Mesothelial cell of epicardium (in vitro differentiated cells): ENCODE results near the gene PITPNC1. TPM values are rescaled to one million over a fixed set of nuclear protein-coding genes. Genes with fewer than 3 reads are reported as not detected.

Experiments
- DNase-seq, 2 experiments: peaks; one replicate each; pipeline ENCODE4 v3.0.0; 2021; ENCODE audit warnings: low spot score in 2 of 2; ENCODE audit not compliant: unreplicated experiment in 2 of 2
- H3K27ac Mint-ChIP-seq: 2 replicates; pipeline ENCODE4 v1.8.0; 2021; ENCODE audit warnings: mixed read lengths
- H3K27me3 Mint-ChIP-seq: 2 replicates; pipeline ENCODE4 v1.8.0; 2021; ENCODE audit warnings: low read depth, mixed read lengths
- H3K36me3 Mint-ChIP-seq: 2 replicates; pipeline ENCODE4 v1.8.0; 2021; ENCODE audit warnings: mixed read lengths
- H3K4me1 Mint-ChIP-seq: 2 replicates; pipeline ENCODE4 v1.8.0; 2021; ENCODE audit warnings: mixed read lengths
- H3K4me3 Mint-ChIP-seq: 2 replicates; pipeline ENCODE4 v1.8.0; 2021; ENCODE audit warnings: mild to moderate bottlenecking, moderate library complexity, mixed read lengths
- H3K9me3 Mint-ChIP-seq: 2 replicates; pipeline ENCODE4 v1.8.0; 2021; ENCODE audit warnings: mixed read lengths
- total RNA-seq: library from RNA; stranded (reverse); gene quantifications from 3 replicates; pipeline ENCODE4 v1.2.1, GENCODE V29; 2021
- TF ChIP-seq, protein P1 (sequence below): fragments of 200-600 bp; sonication (generic); IDR thresholded peaks from one replicate; pipeline ENCODE4 v1.5.0; 2021; ENCODE audit warnings: antibody characterized with exemption; ENCODE audit not compliant: unreplicated experiment

The PITPNC1 gene
- total RNA-seq, 1 donor from 2014 or later, result 19.9 TPM

DNA sequence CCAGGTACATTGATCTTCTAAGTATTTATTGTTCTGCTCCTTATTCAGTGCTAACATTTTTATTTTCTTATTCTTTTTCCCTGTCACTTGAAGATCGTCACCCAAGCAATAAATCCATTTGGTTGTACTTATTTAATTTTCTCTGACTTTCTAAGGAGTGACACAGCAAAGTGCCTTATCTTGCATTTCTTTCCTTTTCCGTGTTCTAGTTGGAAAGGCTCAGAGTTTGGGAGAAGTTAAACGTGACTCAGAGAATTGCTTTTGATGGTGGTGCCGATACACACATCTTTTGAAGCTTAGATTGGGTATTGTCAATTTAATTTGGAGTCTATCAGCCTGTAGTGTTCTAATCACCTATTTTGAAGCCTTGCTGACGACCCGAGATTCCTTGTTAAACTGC lies 72.0 kb downstream of the PITPNC1 start:
- H3K4me1 Mint-ChIP-seq, result peaks cover 10% of the 10 kb centered on the region
- H3K9me3 Mint-ChIP-seq, result peaks cover 2% of the 10 kb centered on the region
- no peaks in the 10 kb centered on the region for H3K27me3 Mint-ChIP-seq
- no peak overlapping the region for H3K4me3 Mint-ChIP-seq
- no peaks in the 10 kb centered on the region for H3K36me3 Mint-ChIP-seq
- TF ChIP-seq, protein P1, sequence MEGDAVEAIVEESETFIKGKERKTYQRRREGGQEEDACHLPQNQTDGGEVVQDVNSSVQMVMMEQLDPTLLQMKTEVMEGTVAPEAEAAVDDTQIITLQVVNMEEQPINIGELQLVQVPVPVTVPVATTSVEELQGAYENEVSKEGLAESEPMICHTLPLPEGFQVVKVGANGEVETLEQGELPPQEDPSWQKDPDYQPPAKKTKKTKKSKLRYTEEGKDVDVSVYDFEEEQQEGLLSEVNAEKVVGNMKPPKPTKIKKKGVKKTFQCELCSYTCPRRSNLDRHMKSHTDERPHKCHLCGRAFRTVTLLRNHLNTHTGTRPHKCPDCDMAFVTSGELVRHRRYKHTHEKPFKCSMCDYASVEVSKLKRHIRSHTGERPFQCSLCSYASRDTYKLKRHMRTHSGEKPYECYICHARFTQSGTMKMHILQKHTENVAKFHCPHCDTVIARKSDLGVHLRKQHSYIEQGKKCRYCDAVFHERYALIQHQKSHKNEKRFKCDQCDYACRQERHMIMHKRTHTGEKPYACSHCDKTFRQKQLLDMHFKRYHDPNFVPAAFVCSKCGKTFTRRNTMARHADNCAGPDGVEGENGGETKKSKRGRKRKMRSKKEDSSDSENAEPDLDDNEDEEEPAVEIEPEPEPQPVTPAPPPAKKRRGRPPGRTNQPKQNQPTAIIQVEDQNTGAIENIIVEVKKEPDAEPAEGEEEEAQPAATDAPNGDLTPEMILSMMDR, result no peak
- DNase-seq, result no peak
- no peak overlapping the region for H3K27ac Mint-ChIP-seq

DNA sequence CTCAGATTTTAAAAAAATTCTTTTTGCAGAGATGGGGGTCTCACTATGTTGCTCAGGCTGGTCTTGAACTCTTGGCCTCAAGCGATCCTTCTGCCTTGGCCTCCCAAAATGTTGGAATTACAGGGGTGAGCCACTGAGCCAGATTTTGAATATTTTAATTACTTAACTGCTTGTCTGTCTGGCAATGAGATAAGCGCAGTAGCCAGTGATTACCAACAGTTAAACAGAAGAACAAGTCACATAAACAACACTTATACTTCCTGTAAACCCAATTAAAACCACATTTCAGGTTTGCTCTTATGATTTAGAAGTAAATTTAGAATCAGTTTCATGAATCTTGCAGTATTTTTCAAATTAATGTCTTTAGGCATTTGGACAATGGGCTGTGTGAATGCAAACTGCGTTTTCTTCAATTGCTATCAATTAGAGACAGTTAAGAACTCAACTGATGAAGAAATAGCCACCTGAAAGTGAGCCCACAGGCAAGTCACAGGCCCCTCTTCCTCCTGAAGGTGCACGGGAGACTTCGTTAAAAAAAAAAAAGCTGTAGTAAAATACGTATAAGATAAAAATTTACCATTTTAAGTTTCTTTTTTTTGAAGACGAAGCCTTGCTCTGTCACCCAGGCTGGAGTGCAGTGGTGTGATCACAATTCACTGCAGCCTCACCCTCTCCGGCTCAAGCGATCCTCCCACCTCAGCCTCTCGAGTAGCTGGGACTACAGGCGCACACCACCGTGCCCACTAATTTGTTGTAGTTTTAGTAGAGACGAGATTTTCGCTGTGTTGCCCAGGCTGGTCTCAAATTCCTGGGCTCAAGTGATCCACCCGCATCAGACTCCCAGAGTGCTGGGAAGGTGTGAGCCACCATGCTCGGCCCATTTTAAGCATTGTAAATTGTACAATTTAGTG lies 73.0 kb downstream of the PITPNC1 start:
- no peak for DNase-seq
- H3K4me1 Mint-ChIP-seq, result peaks cover 3% of the 10 kb centered on the region
- H3K4me3 Mint-ChIP-seq, result no peak overlapping the region
- H3K27ac Mint-ChIP-seq, result no peak overlapping the region
- no peaks in the 10 kb centered on the region for H3K36me3 Mint-ChIP-seq
- no peaks in the 10 kb centered on the region for H3K27me3 Mint-ChIP-seq
- TF ChIP-seq, protein P1, result no peak
- H3K9me3 Mint-ChIP-seq, result peaks cover 2% of the 10 kb centered on the region

DNA sequence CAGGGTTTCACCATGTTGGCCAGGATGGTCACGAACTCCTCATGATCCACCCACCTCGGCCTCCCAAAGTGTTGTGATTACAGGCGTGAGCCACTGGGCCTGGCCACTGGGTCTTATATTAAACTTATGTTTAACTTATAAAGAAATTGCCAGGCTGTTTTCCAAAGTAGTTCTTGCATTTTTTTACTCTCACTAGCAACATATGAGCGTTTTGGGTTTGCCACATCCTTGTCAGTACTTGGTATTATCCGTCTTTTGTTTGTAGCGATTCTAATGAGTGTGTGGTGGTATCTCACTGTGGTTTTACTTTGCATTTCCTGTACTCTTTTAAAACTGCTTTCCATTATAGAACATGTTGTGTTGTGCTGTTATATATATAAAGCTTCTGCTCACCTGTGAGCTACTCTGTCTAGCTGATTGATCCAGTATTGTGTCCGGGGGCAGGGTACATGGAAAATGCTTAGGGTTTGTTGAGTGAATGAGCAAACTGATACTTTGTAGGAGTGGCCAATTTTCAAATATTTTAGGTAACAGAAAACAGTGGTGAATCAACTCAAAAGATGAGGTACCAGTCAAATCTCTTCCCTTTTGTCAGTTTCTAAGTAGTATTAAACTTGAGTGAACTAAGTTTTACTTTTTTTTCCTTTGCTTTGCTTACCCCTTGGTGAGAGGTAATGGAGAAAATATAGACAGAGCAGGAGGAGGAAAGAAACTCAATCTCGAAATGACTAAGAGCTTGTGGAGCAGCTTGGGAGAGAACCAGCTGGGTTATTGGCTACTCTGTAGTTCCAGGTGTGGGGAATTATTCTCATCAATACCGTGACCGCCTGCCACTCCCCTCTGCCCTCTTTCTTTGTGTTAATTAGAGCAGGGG lies 75.8 kb downstream of the PITPNC1 start:
- no peaks in the 10 kb centered on the region for H3K27me3 Mint-ChIP-seq
- H3K9me3 Mint-ChIP-seq, result peaks cover 9% of the 10 kb centered on the region
- H3K4me3 Mint-ChIP-seq, result no peak overlapping the region
- no peak for DNase-seq
- no peak overlapping the region for H3K27ac Mint-ChIP-seq
- TF ChIP-seq, protein P1, result no peak
- peaks cover 2% of the 10 kb centered on the region for H3K4me1 Mint-ChIP-seq
- H3K36me3 Mint-ChIP-seq, result peaks cover 2% of the 10 kb centered on the region

DNA sequence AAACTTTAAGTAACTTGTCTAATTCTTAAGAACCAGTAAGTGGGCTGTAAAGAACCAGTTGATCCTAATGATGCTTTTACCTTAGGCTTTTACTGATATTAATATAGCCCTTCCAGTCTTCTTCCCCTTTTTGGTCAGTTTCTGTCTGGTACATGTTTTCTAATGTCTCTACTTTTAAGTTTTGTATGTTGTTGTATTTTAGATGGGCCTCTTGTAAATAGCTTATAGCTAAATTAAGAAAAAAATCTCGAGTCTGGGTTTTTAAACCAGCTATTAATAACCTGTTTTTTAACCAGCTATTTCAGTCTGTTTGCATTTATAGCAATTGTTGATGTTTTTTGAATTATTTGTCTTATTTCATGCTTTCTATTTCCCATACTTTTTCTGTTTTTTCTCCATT lies 79.0 kb downstream of the PITPNC1 start:
- H3K4me1 Mint-ChIP-seq, result no peaks in the 10 kb centered on the region
- no peaks in the 10 kb centered on the region for H3K27me3 Mint-ChIP-seq
- no peak overlapping the region for H3K4me3 Mint-ChIP-seq

DNA sequence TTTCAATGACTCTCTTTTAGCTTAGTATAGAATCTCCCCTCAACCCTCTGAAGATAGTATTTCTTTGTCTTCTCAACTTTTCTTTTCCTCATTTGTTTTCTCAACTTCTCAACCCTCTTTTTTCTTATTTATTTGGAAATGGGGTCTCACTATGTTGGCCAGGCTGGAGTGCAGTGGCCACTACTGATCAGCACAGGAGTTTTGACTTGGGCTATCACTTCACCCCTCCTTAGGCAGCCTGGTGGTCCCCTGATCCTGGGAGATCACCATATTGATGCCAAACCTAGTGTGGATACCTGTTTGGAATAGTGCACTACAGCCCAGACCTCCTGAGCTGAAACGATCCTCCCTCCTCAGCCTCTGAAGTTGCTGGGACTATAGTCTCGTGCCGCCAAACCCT lies 79.8 kb downstream of the PITPNC1 start:
- TF ChIP-seq, protein P1, result no peak
- no peak overlapping the region for H3K4me3 Mint-ChIP-seq
- H3K27me3 Mint-ChIP-seq, result no peaks in the 10 kb centered on the region
- no peak for DNase-seq
- H3K36me3 Mint-ChIP-seq, result peaks cover 10% of the 10 kb centered on the region
- H3K9me3 Mint-ChIP-seq, result peaks cover 22% of the 10 kb centered on the region
- no peaks in the 10 kb centered on the region for H3K4me1 Mint-ChIP-seq
- no peak overlapping the region for H3K27ac Mint-ChIP-seq

More for the DNA sequence above, 79.0 kb downstream of the PITPNC1 start:
- no peak for DNase-seq
- TF ChIP-seq, protein P1, result no peak
- peaks cover 10% of the 10 kb centered on the region for H3K36me3 Mint-ChIP-seq
- H3K27ac Mint-ChIP-seq, result peak overlapping the region; percentile 1
- peaks cover 22% of the 10 kb centered on the region for H3K9me3 Mint-ChIP-seq
